RKO (cell line): ENCODE data around the gene ZNF674.

Source experiments
- DNase-seq: peaks from one replicate; pipeline ENCODE4 v3.0.0-alpha.2; 2016; ENCODE audit warnings: low spot score

ZNF674 gene

DNA sequence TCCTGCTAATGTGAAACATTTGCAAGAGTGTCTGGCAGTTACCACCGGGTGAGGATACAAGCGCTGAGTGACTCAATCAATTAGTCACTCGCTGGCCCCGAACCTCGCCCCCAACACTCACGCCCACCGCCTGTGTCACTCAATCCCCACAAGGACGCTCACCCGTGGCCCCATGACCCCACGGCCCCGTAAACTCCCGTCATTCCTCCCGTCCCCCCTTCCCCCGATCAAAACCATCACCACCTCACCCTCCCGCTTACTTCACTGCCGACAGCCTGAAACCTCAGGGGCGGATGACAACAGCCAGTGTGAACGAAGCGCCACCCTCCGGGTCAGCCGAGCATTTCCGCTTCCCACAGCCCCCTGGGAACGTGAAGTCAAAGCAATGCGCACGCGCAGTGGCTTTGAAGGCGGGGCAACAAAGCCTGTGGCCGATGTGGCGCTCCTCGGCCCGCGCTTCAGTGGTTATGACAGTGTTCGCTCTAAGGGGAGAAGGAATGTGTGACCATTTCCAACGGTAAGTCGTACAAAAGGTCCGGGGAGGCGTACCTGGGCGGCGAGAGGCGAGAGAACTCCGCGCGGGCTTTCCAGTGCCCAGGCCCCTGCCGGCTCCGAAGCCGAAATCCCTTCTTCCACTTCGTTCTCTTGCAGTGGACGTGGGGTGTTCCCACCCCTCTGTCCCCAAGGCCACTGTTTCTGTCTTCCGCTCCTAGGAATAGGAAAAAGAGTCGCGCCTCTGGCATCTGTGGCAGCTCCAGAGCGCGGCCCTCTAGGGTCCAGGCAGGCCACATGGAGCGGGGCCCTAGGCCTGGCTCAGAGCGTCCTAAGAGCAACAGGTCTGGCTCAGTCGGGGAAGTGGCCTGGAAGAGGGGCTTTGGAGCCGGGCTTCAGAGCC, at the start of gene ZNF674:
TSS of gene ZNF674 (minus strand) at position 311 of the 895 bp plus-strand sequence. CDS start 3,334 bp downstream, outside the sequence.
- peak; percentile 91 for DNase-seq

DNA sequence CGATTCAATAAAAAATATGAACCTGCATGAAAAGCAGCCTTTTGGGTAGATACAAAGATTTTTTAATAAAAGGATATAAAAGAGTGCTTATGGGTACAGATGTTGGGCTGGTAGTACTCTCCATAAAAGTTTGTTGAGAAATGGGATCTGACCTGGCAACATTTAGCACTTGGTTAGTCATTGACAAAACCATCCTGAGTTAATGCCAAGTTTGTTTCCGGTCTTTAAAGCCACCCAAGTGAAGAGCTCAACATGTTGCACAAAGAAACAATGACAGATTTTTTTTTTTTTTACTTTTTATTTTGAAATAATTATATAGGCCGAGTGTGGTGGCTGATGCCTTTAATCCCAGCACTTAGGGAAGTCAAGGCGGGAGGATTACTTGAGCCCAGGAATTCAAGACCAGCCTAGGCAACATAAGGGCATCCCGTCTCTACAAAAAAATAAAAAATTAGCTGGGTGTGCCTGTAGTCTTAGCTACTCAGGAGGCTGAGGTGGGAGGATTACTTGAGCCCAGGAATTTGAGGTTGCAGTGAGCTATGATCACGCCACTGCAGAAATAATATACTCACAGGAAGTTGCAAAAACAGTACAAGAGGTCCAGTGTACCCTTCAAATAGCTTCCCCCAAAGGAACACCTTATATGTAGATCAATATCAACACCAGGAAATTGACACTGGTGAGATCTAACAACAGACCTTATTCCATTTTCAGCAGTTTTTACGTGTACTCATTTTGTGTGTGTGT, 44.9 kb upstream of the ZNF674 start:
- DNase-seq = no peak

DNA sequence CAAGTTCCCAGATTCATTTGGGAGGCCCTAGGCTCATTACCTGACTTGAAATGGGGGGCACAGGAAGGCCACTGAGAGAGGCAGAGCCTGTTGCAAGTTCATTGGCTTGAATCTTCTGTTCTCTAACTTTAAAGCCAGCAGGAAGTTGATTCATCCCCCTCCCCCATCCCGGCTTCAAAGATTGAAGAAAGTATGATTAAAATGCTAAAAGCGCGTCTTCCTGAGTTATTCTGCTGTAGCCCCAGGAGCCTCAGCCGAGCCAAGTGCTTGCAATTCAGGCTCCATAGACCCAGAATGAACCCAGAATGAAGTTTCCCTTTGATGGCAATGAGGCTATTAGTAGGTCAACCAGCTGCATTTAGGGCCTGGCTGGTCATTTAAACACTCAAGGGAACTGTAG, 43.0 kb upstream of the ZNF674 start:
- DNase-seq = no peak

DNA sequence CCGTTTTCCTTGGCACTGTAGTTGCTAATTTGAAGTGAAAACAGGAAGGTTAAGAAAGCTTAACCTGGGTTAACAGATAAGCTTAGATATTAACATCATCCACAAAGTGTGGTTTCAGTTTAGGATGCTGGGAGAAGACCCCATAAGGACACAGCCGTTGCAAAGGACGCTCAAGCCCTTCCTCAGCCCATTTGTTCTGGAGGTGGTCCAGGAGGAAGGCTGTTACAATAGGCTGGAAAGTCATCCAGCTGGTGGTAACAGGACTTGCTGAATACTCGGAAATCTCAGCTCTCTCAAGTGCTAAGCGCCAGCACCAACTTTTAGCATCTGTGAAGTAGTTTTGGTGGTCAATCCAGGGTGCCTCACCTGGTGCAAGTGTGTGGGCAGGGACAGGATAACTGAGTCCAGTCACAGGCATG, 42.5 kb upstream of the ZNF674 start:
- no peak for DNase-seq

DNA sequence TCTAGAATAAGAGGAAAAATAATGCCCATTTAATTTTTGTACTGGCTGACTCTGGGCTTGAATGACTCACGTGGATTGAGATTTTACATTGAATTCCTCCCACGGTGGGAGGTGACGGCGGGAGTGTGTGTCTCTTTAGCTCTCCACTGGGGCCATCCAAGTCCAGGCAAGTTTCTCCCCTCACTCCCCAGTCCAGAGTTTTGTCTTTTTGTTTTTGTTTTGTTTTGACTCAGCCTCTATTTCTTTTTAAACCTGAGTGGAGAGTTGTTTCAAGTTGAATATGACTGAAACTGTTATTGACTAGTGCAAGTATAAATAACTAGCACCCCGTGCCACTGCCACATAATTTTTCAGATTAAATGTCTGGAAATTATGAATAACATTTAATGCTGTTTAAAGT, 41.9 kb upstream of the ZNF674 start:
- no peak for DNase-seq

DNA sequence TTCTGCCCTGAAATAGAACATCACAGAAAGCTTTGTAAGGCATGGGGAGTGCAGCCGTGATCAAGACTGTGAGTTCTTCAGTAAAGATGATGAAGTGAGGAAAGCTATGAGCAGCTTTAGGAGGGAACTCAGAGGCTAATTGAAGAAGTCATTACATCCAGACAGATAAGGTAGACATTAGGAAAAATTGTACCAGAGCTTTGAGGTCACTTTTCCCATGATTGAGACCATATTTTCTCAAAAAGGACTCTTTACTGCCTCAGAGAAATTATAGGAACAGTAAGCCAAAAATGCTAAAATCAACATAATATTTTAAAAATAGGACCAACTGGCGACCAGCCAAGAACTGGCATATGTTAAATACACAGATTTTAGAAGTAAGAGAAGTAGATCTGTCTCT, 39.5 kb upstream of the ZNF674 start:
- no peak for DNase-seq

DNA sequence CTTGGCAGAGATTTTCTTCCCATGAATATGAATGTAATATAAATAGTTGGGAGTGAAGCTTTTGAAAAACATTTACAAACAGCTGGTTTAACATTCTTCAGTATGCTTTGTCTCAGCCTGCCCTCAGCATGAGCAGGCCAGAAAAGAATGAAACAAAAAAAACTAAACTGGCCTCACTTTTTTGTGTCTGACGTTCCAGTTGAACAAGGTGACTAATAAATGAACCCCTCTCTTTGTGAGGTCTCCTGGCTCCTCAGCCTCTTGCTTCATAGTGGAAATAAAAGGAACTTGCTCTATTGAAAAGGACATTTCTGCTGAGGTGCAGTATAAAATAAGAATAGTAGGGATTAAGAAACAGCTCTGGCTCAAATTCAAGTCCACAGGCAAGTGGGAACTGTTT, 37.7 kb upstream of the ZNF674 start:
- no peak for DNase-seq

DNA sequence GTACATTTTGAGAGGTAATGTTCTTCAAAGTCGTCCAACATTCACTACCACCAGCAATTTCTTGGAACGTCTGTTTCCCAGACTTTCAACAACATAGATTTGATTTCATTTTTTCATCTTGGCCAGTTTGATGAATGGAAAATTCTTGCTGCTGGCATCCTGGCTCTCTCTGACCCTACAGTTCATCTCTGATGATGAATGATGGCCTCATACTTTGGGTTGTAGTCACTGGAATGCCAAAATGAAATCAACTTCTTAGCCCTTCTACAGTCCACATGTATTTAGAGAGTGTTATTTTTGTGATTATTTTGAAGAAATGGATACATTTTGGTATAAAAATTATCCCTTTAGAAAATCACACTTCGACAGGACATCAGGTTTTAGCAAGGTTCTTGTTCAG, 37.1 kb upstream of the ZNF674 start:
- DNase-seq = peak; percentile 26

DNA sequence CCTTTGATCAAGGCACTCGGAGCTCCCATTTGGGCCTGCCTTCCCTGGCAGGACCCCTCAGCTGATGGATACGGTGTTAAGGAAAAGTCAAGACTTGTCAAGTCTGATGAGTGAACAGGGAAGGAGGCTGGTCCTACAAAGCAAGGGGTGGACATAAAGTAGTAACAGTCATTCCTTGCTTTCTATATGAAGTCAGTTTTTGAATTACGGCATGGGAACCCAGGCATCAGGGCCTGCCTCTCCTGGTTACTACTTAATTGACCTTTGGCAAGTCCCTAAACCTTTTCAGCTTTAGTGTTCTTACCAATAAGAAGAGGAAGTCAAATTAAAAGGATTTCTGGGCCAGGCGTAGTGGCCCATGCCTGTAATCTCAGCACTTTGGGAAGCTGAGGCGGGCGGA, 35.4 kb upstream of the ZNF674 start:
- no peak for DNase-seq

DNA sequence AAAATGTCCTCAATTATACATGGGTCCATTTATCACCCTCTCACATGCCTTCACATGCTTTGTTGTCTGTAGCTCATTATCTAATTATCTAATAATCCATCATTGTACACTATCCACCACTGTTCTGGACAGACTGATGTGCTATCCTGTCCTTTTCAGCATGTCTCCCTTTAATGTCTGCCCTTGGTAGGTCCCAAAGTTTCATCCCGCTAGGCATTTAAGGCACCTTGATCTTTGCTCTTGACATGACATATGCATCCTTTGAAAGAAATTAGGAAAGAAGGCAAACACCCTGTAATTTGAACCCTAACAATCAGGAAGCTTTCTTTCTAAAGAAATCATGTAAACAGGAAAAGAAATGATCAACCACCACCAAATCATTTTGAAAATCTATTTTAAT, 34.0 kb upstream of the ZNF674 start:
- DNase-seq = no peak

DNA sequence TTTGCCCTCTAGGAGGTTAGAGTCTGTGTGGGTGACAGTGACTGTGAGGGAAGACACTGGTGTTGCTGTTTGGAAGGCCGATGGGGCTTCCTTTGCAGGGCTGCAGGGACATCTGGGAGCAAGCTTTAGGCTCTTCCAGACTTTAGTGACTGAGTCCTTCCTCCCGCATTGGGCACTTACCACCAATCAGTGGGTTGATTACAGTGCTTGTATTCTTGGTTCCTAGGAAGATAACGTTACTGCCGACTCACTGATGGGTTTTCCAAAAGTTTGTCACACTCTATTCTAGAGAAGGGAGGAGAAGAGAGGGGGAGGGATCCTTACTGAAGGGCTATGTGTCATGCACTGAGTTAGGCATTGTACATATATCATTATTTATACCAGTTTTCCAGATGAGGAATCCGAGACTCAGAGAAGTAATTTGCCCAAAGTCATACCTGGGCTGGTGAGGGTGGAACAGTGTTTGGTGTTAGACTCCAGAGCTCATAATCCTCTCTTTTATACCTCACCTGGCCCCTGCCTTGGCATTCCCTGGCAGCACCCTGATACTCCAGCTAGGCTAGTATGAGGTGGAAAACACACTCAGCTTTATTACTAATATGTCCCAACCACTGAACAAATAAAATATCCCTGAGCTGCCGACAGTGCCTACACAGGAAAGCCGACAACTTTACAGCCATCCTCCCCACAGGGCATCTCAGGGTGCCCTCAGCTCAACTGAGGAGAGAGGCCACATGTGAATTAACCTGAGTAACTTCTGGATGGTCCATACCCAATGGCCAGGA, 32.2 kb upstream of the ZNF674 start:
- DNase-seq = peak; percentile 31

DNA sequence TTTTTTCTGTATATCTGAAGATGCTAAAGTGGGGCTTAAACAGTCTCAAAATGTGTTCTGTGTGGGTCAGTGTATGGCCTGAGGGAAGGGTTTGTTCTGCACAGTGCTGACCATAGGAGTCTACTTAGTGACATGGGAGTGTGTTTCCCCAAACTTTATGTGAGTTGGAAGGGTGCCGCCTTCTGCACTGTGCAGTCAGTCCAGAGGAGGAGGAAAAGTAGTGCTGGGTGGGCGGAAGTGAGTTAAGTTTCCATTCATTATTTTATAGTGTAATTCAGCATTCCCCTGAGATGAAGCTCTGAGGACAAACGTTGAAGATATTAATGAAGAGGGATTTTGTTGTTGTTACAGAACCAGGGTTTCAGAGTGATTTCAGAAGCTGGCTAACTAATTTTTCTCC, 31.2 kb upstream of the ZNF674 start:
- DNase-seq = no peak

DNA sequence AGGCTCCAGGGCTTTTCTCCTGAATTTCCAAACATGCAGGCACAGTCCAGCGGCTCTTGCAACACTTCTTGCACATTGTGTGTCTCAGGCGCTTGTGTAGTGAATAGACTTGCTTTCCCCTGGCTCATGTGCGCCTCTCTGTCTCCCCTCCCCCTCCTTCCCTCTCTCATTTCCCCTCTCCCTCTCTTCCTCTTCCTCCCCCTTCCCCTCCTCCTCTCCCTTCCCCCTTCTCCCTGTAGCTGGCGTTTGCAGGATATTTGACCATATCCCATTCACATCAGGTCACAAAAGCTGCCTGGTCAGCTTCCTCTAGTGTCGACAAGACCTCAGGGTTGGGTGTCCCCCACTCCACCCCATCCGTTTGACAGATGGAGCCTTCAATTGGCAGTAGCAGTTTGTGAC, 30.8 kb upstream of the ZNF674 start:
- no peak for DNase-seq

DNA sequence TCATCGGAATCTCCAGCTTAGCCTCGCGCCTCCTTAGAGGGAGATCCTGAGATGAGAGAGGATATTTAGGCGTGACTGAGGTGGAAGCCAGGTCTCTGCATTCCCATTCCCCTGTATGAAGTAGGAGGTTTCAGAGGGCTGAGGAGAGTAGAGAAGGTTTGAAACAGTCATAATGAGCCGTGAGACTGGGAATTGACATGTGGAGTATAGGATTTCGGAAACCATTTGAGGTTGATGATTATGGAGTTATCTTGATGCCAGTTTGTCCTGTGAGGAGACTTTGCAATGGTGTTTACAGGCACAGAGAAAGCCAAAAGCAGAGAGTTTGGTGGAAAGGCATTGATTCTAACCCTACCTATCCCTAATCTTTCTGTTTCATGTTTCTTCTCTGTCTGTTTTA, 30.4 kb upstream of the ZNF674 start:
- DNase-seq = no peak

DNA sequence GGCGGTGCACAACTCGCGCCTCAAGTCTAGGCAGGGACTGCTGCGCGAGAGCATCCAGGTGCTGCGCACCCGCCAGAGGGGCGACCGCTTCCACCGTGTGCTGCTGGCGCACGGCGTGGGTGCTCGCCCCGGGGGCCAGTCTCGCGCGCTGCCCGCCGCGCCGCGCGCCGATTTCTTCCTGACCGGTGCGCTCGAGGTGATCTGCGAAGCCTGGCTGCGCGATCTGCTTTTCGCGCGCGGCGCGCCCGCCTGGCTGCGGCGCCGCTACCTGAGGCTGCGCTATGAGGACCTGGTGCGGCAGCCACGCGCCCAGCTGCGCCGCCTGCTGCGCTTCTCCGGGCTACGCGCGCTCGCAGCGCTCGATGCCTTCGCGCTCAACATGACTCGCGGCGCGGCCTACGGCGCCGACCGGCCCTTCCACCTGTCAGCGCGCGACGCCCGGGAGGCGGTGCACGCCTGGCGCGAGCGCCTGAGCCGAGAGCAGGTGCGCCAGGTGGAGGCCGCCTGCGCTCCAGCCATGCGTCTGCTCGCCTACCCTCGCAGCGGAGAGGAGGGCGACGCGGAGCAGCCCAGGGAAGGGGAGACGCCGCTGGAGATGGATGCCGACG, 29.7 kb upstream of the ZNF674 start:
- no peak for DNase-seq

DNA sequence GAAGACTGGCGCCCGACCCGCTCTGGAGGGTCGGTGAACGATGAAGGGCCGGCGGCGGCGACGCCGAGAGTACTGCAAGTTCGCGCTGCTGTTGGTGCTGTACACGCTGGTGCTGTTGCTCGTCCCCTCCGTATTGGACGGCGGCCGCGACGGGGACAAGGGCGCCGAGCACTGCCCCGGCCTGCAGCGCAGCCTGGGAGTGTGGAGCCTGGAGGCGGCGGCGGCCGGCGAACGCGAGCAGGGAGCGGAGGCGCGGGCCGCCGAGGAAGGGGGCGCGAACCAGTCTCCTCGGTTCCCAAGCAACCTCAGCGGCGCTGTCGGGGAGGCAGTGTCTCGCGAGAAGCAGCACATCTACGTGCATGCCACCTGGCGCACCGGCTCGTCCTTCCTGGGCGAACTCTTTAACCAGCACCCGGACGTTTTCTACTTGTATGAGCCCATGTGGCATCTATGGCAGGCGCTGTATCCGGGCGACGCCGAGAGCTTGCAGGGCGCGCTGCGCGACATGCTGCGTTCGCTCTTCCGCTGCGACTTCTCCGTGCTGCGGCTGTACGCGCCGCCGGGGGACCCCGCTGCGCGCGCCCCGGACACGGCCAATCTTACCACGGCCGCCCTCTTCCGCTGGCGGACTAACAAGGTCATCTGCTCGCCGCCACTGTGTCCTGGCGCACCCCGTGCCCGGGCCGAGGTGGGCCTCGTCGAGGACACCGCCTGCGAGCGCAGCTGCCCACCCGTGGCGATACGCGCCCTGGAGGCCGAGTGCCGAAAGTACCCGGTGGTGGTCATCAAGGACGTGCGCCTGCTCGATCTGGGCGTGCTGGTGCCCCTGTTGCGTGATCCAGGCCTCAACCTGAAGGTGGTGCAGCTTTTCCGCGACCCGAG, 28.9 kb upstream of the ZNF674 start:
- no peak for DNase-seq

DNA sequence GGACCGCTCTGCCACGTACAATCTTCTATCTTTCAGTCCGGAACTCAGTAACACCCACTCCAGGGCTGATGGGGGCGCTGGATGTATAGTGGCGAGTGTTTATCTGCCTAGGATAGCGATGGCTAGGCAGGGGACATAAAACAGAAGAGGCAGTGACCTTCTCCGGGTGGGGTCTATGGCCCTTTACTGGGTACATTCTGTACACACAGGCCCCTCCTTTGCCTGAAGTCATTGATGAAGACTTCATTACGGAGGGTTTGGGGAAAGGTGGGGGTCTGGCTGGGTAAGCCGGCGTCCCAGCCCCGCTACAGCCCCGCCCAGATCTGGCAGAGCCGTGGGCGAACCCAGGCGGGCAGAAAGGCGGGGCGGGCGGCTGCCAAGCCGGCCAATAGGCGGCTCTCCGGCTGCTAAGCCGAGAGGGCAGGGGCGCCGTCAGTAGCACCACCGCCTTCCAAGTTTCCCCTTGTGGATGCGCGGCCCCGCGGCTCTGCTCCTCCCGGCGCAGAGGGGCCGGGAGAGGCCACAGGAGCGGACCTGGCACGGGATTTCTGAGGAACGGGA, 28.2 kb upstream of the ZNF674 start, which contains the start of gene CHST7:
TSS of gene CHST7 (plus strand) at position 435 of the 561 bp plus-strand sequence. CDS start 167 bp downstream, outside the sequence.
- DNase-seq = no peak

DNA sequence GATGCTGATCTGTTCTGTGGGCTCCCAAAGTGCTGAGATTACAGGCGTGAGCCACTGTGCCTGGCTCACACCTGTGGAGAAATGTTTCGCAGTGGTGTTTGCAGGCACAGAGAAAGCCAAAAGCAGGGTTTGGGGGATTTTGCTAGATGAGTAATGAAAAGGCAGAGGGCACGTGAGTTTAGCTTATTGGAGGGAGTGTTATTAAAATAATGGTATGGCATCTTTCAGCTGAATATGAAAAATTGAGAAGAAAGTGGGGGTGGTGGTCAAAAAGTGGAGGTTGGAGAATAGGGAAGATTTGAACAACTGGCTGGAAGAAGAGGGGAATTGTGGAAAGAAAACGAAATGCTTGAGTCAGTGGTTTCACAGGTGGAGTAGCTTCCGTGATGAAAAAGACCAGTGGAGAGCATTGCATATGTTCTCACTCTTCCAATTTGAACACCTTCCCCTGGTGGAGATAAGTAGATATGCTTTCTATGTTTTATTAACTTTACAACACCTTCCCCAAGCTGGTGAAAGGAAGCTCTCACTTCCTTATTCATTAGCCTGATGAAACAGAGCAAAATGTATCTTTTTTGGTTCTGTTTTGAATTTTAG, 27.2 kb upstream of the ZNF674 start:
- DNase-seq = no peak

DNA sequence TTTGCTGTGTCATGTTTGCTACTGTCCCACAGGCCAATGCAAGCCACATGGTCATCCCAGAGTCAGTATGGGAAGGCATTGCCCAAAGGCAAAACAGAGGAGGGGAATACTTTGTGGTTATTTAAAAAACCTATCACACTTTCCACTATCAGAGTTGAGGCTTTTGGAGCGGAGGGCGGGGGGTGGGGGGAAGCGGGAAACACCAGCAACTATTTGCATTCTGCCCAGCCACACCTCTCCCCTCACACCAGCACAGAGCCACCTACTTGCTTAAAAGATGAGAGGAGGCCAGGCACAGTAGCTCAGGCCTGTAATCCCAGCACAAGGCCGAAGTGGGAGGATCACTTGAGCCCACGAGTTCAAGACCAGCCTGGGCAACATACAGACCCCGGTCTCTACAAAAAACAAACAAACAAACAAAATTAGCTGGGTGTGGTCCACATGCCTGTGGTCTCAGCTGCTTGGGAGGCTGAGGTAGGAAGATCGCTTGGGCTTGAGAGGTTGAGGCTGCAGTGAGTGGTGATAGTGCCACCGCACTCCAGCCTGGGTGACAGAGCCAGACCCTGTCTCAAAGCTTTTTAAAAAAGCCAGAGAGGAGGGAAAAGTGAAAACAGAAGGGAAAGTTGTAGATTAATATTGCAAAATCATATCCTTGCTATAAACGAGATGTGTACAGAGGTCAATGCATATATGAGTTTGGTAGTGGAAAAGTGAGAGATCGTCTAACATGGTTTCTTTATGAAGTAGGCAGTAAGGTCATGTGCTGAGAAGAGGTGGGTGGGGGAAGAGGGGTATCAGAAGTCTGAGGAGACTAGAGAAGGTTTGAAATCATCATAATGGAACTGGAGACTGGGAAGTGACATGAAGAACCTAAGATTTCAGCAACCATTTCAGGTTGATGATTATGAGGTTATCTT, 26.5 kb upstream of the ZNF674 start:
- DNase-seq = no peak
